GM18909 (cell line): ENCODE data around the gene RNF39.

Experiments
- ATAC-seq: cut with Tn5 transposase; IDR thresholded peaks from one replicate; pipeline ENCODE4 v1.9.1; 2021; ENCODE audit warnings: mild to moderate bottlenecking; ENCODE audit not compliant: unreplicated experiment, poor library complexity

The RNF39 gene

GRCh38 chr6:30022189-30022588, 53.4 kb downstream of the RNF39 start:
- no peak for ATAC-seq

GRCh38 chr6:30020626-30021025, 54.9 kb downstream of the RNF39 start:
- ATAC-seq, result no peak
